Vagina (tissue), 2 donors: Measurements from ENCODE around the gene AGL.

ENCODE experiments used
- CTCF ChIP-seq, 3 experiments: fragments of 450-650 bp in 2 of 3; fragments of 200-600 bp in 1 of 3; sonication (generic) in 1 of 3; IDR thresholded peaks; one replicate each; pipeline ENCODE4 v1.5.1; 2017 to 2019; ENCODE audit warnings: antibody characterized with exemption in 3 of 3, mild to moderate bottlenecking in 2 of 3, moderate library complexity in 2 of 3
- POLR2A ChIP-seq, 2 donors: fragments of 450-650 bp; IDR thresholded peaks; one replicate each; pipeline ENCODE4 v1.6.1; 2017; ENCODE audit warnings: antibody characterized with exemption in 2 of 2, mild to moderate bottlenecking in 2 of 2, moderate library complexity in 2 of 2

GRCh38 chr1:99827970-99828369 is 22.2 kb upstream of the AGL start:
- no peak for TF ChIP-seq CTCF (IDR thresholded peaks at IDR 0.05)
- no peak for TF ChIP-seq POLR2A (IDR thresholded peaks at IDR 0.05)
